ENCODE measurements around the gene PKP1. TPM values are rescaled to one million over a fixed set of nuclear protein-coding genes. Genes with fewer than 3 reads are reported as not detected.
"Not testable (repeated sequence)": the region's sequence is repeated elsewhere in the genome, so short reads cannot be mapped to it uniquely, and the experiment has no call there.

PKP1 gene
- polyA plus RNA-seq (2013, experiment 1 of 2) = 0.58 TPM
- polyA plus RNA-seq (2013, experiment 2 of 2) = 0.49 TPM

- Histone ChIP-seq H3K36me3 (ENCODE audit: control insufficient read depth, insufficient read depth, low read length) (no peaks in the 10 kb centered on the region), H3K79me1 (ENCODE audit: low read length) (no peaks in the 10 kb centered on the region), H3K4me3 (ENCODE audit: low read length) (no peak within 1 kb of the TSS), H3K4me2 (ENCODE audit: low read length) (peak within 1 kb of the TSS; percentile 21), H2BK15ac (replicated peaks; ENCODE audit: low read depth) (no peak within 1 kb of the TSS), H2BK120ac (ENCODE audit: low read depth, low read length) (no peak within 1 kb of the TSS), H3K4me1 (ENCODE audit: control insufficient read depth, low read depth, low read length) (no peaks in the 10 kb centered on the region), H4K8ac (ENCODE audit: low read depth, low read length) (no peak within 1 kb of the TSS), H4K5ac (ENCODE audit: low read length) (no peak within 1 kb of the TSS), H3K27me3 (ENCODE audit: insufficient read depth, low read length, poor library complexity) (peaks cover 5% of the 10 kb centered on the region), H3K23ac (ENCODE audit: low read length) (peak within 1 kb of the TSS; percentile 48), H3K79me2 (ENCODE audit: control insufficient read depth, insufficient read depth, low read length) (no peaks in the 10 kb centered on the region), H3K4ac (ENCODE audit: low read depth, low read length) (no peak within 1 kb of the TSS), H3K9ac (ENCODE audit: low read length) (peak within 1 kb of the TSS; percentile 12), H3K18ac (ENCODE audit: low read length) (no peak within 1 kb of the TSS), H3K56ac (ENCODE audit: low read length) (peak within 1 kb of the TSS; percentile 81), H2AK5ac (ENCODE audit: low read length) (no peak within 1 kb of the TSS), H3K27ac (ENCODE audit: low read depth, low read length) (no peak within 1 kb of the TSS), H2BK5ac (ENCODE audit: low read length) (no peak within 1 kb of the TSS)
- DNase-seq = peak; percentile 39
- WGBS (ENCODE audit: extremely low coverage, insufficient coverage, low lambda C conversion rate) = no CpG with 5 or more reads among the region's 55 CpGs
These were observed at the start of gene PKP1 for GRCh38 chr1:201282931-201283829. PKP1 (plus strand) TSS chr1:201283506; CDS start chr1:201283703, 197 bp downstream.

DNA sequence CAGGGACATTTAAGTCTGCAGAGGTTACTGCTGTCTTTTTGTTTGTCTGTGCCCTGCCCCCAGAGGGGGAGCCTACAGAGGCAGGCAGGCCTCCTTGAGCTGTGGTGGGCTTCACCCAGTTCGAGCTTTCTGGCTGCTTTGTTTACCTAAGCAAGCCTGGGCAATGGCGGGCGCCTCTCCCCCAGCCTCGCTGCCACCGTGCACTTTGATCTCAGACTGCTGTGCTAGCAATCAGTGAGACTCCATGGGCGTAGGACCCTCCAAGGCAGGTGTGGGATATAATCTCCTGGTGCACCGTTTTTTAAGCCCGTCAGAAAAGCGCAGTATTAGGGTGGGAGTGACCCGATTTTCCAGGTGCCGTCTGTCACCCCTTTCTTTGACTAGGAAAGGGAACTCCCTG lies 43.7 kb upstream of the PKP1 start:
- H4K8ac ChIP-seq (ENCODE audit: low read depth, low read length); H3K36me3 ChIP-seq (ENCODE audit: control insufficient read depth, insufficient read depth, low read length); H3K9ac ChIP-seq (ENCODE audit: low read length); H3K4ac ChIP-seq (ENCODE audit: low read depth, low read length); H2BK15ac ChIP-seq (replicated peaks; ENCODE audit: low read depth); H4K5ac ChIP-seq (ENCODE audit: low read length); H3K27me3 ChIP-seq (ENCODE audit: insufficient read depth, low read length, poor library complexity); H3K56ac ChIP-seq (ENCODE audit: low read length); H3K4me1 ChIP-seq (ENCODE audit: control insufficient read depth, low read depth, low read length); H2AK5ac ChIP-seq (ENCODE audit: low read length); H3K79me2 ChIP-seq (ENCODE audit: control insufficient read depth, insufficient read depth, low read length); H3K23ac ChIP-seq (ENCODE audit: low read length); H2BK5ac ChIP-seq (ENCODE audit: low read length); H3K27ac ChIP-seq (ENCODE audit: low read depth, low read length); H2BK120ac ChIP-seq (ENCODE audit: low read depth, low read length); H3K18ac ChIP-seq (ENCODE audit: low read length); H3K79me1 ChIP-seq (ENCODE audit: low read length); H3K4me3 ChIP-seq (ENCODE audit: low read length); DNase-seq; H3K4me2 ChIP-seq (ENCODE audit: low read length): not testable (repeated sequence)
- WGBS (ENCODE audit: extremely low coverage, insufficient coverage, low lambda C conversion rate) = no CpG with 5 or more reads among the region's 11 CpGs

DNA sequence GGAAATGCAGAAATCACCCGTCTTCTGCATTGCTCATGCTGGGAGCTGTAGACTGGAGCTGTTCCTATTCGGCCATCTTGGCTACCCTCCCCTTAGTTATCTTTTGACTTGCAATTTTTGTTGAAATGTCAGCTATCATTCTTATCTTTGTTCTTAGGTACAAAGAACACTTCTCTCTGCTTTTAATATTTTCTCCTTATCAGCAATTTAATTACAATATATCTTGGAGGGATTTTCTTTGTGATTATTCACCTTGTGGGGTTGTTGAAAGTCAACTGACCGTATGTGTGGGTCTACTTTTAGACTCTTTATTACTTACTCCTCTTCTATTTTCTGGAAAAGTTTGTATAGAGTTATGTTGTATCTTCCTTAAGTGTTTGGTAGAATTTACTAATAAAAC lies 43.1 kb upstream of the PKP1 start:
- Histone ChIP-seq H3K4ac (ENCODE audit: low read depth, low read length) (no peak overlapping the region), H3K4me1 (ENCODE audit: control insufficient read depth, low read depth, low read length) (no peaks in the 10 kb centered on the region), H2BK15ac (replicated peaks; ENCODE audit: low read depth) (no peak overlapping the region), H3K27me3 (ENCODE audit: insufficient read depth, low read length, poor library complexity) (no peaks in the 10 kb centered on the region), H2BK120ac (ENCODE audit: low read depth, low read length) (no peak overlapping the region), H4K5ac (ENCODE audit: low read length) (no peak overlapping the region), H3K9ac (ENCODE audit: low read length) (no peak overlapping the region), H3K36me3 (ENCODE audit: control insufficient read depth, insufficient read depth, low read length) (no peaks in the 10 kb centered on the region), H3K23ac (ENCODE audit: low read length) (no peak overlapping the region), H3K4me2 (ENCODE audit: low read length) (no peak overlapping the region), H3K79me1 (ENCODE audit: low read length) (no peaks in the 10 kb centered on the region), H3K4me3 (ENCODE audit: low read length) (no peak overlapping the region), H3K56ac (ENCODE audit: low read length) (no peak overlapping the region), H3K18ac (ENCODE audit: low read length) (no peak overlapping the region), H3K79me2 (ENCODE audit: control insufficient read depth, insufficient read depth, low read length) (no peaks in the 10 kb centered on the region), H2BK5ac (ENCODE audit: low read length) (no peak overlapping the region), H3K27ac (ENCODE audit: low read depth, low read length) (no peak overlapping the region), H2AK5ac (ENCODE audit: low read length) (no peak overlapping the region), H4K8ac (ENCODE audit: low read depth, low read length) (no peak overlapping the region)
- whole genome bisulfite sequencing (ENCODE audit: extremely low coverage, insufficient coverage, low lambda C conversion rate) = no CpG with 5 or more reads among the region's 3 CpGs
- DNase-seq = no peak

DNA sequence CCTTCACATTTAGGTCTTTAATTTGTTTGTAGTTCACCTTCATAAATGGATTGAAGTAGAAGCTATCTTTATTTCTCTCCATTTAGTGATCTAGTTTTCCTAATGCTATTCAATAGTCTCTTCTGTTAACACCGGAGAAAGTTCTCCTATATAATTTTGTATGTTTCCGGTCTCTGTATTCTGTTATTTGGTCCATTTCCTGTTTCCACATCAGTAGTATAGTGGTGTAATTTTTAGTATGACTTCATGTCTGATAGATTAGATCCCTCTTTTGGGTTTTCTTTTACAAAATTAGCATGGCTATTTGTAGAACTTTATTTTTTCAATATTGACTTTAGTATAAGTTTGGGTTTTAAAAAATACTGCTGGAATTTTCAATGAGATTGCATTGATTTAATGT lies 41.6 kb upstream of the PKP1 start:
- no peaks in the 10 kb centered on the region for H3K36me3 ChIP-seq (ENCODE audit: control insufficient read depth, insufficient read depth, low read length)
- no peaks in the 10 kb centered on the region for H3K79me1 ChIP-seq (ENCODE audit: low read length)
- no peak overlapping the region for H4K8ac ChIP-seq (ENCODE audit: low read depth, low read length)
- H3K27ac ChIP-seq (ENCODE audit: low read depth, low read length) = no peak overlapping the region
- DNase-seq = no peak
- no CpG with 5 or more reads among the region's 2 CpGs for WGBS (ENCODE audit: extremely low coverage, insufficient coverage, low lambda C conversion rate)
- no peaks in the 10 kb centered on the region for H3K27me3 ChIP-seq (ENCODE audit: insufficient read depth, low read length, poor library complexity)
- no peak overlapping the region for H2AK5ac ChIP-seq (ENCODE audit: low read length)
- no peak overlapping the region for H3K4ac ChIP-seq (ENCODE audit: low read depth, low read length)
- H3K4me1 ChIP-seq (ENCODE audit: control insufficient read depth, low read depth, low read length) = no peaks in the 10 kb centered on the region
- H3K79me2 ChIP-seq (ENCODE audit: control insufficient read depth, insufficient read depth, low read length) = no peaks in the 10 kb centered on the region
- H3K56ac ChIP-seq (ENCODE audit: low read length) = no peak overlapping the region
- no peak overlapping the region for H3K23ac ChIP-seq (ENCODE audit: low read length)
- H2BK120ac ChIP-seq (ENCODE audit: low read depth, low read length) = no peak overlapping the region
- H3K4me2 ChIP-seq (ENCODE audit: low read length) = no peak overlapping the region
- H2BK5ac ChIP-seq (ENCODE audit: low read length) = no peak overlapping the region
- no peak overlapping the region for H3K9ac ChIP-seq (ENCODE audit: low read length)
- H3K18ac ChIP-seq (ENCODE audit: low read length) = no peak overlapping the region
- no peak overlapping the region for H3K4me3 ChIP-seq (ENCODE audit: low read length)
- H2BK15ac ChIP-seq (replicated peaks; ENCODE audit: low read depth) = no peak overlapping the region
- H4K5ac ChIP-seq (ENCODE audit: low read length) = no peak overlapping the region

DNA sequence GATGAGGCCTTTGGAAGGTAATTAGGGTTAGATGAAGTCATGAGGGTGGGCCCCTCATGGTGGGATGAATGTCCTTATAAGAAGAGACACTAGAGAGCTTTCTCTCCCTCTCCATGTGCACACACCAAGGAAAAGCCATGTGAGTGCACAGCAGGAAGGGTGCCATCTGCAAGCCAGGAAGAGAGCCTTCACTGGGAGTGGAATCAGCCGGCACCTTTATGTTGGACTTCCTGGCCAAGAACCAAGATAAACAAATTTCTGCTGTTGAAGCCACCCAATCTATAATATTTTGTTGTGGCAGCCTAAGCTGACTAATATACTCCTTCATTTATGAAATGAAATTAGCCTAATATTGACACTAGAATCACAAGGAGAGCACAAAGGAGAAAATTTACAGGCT lies 38.2 kb upstream of the PKP1 start:
- H2BK120ac ChIP-seq (ENCODE audit: low read depth, low read length) = no peak overlapping the region
- H3K56ac ChIP-seq (ENCODE audit: low read length) = no peak overlapping the region
- H3K36me3 ChIP-seq (ENCODE audit: control insufficient read depth, insufficient read depth, low read length) = no peaks in the 10 kb centered on the region
- no peak overlapping the region for H3K18ac ChIP-seq (ENCODE audit: low read length)
- H3K27me3 ChIP-seq (ENCODE audit: insufficient read depth, low read length, poor library complexity) = no peaks in the 10 kb centered on the region
- no peak overlapping the region for H3K4me2 ChIP-seq (ENCODE audit: low read length)
- no peak overlapping the region for H3K4me3 ChIP-seq (ENCODE audit: low read length)
- no peaks in the 10 kb centered on the region for H3K79me1 ChIP-seq (ENCODE audit: low read length)
- no peak overlapping the region for H2BK5ac ChIP-seq (ENCODE audit: low read length)
- H4K5ac ChIP-seq (ENCODE audit: low read length) = no peak overlapping the region
- H3K79me2 ChIP-seq (ENCODE audit: control insufficient read depth, insufficient read depth, low read length) = no peaks in the 10 kb centered on the region
- H3K4me1 ChIP-seq (ENCODE audit: control insufficient read depth, low read depth, low read length) = no peaks in the 10 kb centered on the region
- H3K9ac ChIP-seq (ENCODE audit: low read length) = no peak overlapping the region
- H3K23ac ChIP-seq (ENCODE audit: low read length) = no peak overlapping the region
- H2AK5ac ChIP-seq (ENCODE audit: low read length) = no peak overlapping the region
- DNase-seq = no peak
- WGBS (ENCODE audit: extremely low coverage, insufficient coverage, low lambda C conversion rate) = no CpG with 5 or more reads among the region's 1 CpG
- H2BK15ac ChIP-seq (replicated peaks; ENCODE audit: low read depth) = no peak overlapping the region
- no peak overlapping the region for H3K4ac ChIP-seq (ENCODE audit: low read depth, low read length)
- H3K27ac ChIP-seq (ENCODE audit: low read depth, low read length) = no peak overlapping the region
- H4K8ac ChIP-seq (ENCODE audit: low read depth, low read length) = no peak overlapping the region
